ENCODE results near the gene SLC2A4RG. TPM values are rescaled to one million over a fixed set of nuclear protein-coding genes. Genes with fewer than 3 reads are reported as not detected.
"Not testable (repeated sequence)": the region's sequence is repeated elsewhere in the genome, so short reads cannot be mapped to it uniquely, and the experiment has no call there.

The SLC2A4RG gene
- total and polyA plus RNA-seq, 2 donors (not counting 3 experiments of a cell fraction or from before 2014, with no cell fraction given): 41.7 to 69.4 TPM

- H3K9me1 ChIP-seq (replicated peaks; ENCODE audit: control insufficient read depth, extremely low read depth, insufficient read depth, low read length); H4K20me1 ChIP-seq (replicated peaks; ENCODE audit: control insufficient read depth, extremely low read depth, insufficient read depth, low read length); FAIRE-seq; POLR2A ChIA-PET; BruUV-seq (replicated peaks); H3K27me3 ChIP-seq (ENCODE audit: control insufficient read depth in 2 of 2, insufficient read depth in 2 of 2, low read length in 2 of 2); H3K4me2 ChIP-seq (ENCODE audit: insufficient read depth, low read length); H3K9me3 ChIP-seq (replicated peaks; ENCODE audit: control insufficient read depth, insufficient read depth, low read length); H3K9ac ChIP-seq (replicated peaks; ENCODE audit: extremely low read depth, insufficient read depth, low read length); intact Hi-C loops (cut with micrococcal nuclease); H3K4me3 ChIP-seq (replicated peaks in 1 of 3; ENCODE audit: insufficient read depth in 1 of 3, low read depth in 1 of 3, low read length in 3 of 3); CTCF ChIA-PET; DNase-seq (ENCODE audit: low read depth, low spot score); dilution Hi-C loops (cut with MboI; ENCODE audit: extremely low pct_ligation_motif_present, low sequenced_read_pairs); H3K27ac ChIP-seq (ENCODE audit: insufficient read depth, low read depth, low read length); H3K4me1 ChIP-seq (ENCODE audit: control insufficient read depth, extremely low read depth, insufficient read depth, low read length); H2AFZ ChIP-seq (ENCODE audit: low read depth, low read length): not testable (repeated sequence)
- Histone ChIP-seq H3K79me2 (ENCODE audit: control insufficient read depth, insufficient read depth, low read length) (peaks cover 31% of the 10 kb centered on the region), H3K36me3 (ENCODE audit: control insufficient read depth in 2 of 2, extremely low read depth in 1 of 2, insufficient read depth in 2 of 2, low read length in 2 of 2) (peaks cover 0 to 22% of the 10 kb centered on the region in 2 experiments)
These were observed 9.3 kb upstream of the SLC2A4RG start for GRCh38 chr20:63730189-63730733.

GRCh38 chr20:63731410-63731809 is 8.2 kb upstream of the SLC2A4RG start:
- no peaks in the 10 kb centered on the region for H3K9me1 ChIP-seq (replicated peaks; ENCODE audit: control insufficient read depth, extremely low read depth, insufficient read depth, low read length)
- H2AFZ ChIP-seq (ENCODE audit: low read depth, low read length): no peak overlapping the region
- H3K9ac ChIP-seq (replicated peaks; ENCODE audit: extremely low read depth, insufficient read depth, low read length): no peak overlapping the region
- dilution Hi-C loops (cut with MboI; ENCODE audit: extremely low pct_ligation_motif_present, low sequenced_read_pairs) (no loop called here), intact Hi-C loops (cut with micrococcal nuclease) (no loop called here)
- H3K27ac ChIP-seq (ENCODE audit: insufficient read depth, low read depth, low read length): no peak overlapping the region
- H3K79me2 ChIP-seq (ENCODE audit: control insufficient read depth, insufficient read depth, low read length): peaks cover 26% of the 10 kb centered on the region
- FAIRE-seq (no peak), DNase-seq (ENCODE audit: low read depth, low spot score) (no peak)
- no peak overlapping the region for H3K4me2 ChIP-seq (ENCODE audit: insufficient read depth, low read length)
- TF ChIP-seq POLR2AphosphoS5 (IDR thresholded peaks at IDR 0.05; ENCODE audit: insufficient read depth, low read depth, low read length) (no peak), EZH2 (IDR thresholded peaks at IDR 0.05; ENCODE audit: borderline replicate concordance, low read depth, low read length, severe bottlenecking) (no peak), FOS (IDR thresholded peaks at IDR 0.05; ENCODE audit: borderline replicate concordance, insufficient read depth, low read length) (no peak), MAX (IDR thresholded peaks at IDR 0.05; ENCODE audit: insufficient read depth, insufficient read length) (no peak), MYC (IDR thresholded peaks at IDR 0.05; ENCODE audit: low read depth, low read length) (no peak), JUN (IDR thresholded peaks at IDR 0.05; ENCODE audit: borderline replicate concordance, insufficient read depth, insufficient read length, low read depth) (no peak)
- TF ChIP-seq, protein P1, sequence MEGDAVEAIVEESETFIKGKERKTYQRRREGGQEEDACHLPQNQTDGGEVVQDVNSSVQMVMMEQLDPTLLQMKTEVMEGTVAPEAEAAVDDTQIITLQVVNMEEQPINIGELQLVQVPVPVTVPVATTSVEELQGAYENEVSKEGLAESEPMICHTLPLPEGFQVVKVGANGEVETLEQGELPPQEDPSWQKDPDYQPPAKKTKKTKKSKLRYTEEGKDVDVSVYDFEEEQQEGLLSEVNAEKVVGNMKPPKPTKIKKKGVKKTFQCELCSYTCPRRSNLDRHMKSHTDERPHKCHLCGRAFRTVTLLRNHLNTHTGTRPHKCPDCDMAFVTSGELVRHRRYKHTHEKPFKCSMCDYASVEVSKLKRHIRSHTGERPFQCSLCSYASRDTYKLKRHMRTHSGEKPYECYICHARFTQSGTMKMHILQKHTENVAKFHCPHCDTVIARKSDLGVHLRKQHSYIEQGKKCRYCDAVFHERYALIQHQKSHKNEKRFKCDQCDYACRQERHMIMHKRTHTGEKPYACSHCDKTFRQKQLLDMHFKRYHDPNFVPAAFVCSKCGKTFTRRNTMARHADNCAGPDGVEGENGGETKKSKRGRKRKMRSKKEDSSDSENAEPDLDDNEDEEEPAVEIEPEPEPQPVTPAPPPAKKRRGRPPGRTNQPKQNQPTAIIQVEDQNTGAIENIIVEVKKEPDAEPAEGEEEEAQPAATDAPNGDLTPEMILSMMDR (IDR thresholded peaks at IDR 0.05; ENCODE audit: extremely low read depth in 1 of 2, insufficient read depth in 1 of 2, low read depth in 1 of 2, low read length in 2 of 2): no peak
- no TSS peak for BruUV-seq (replicated peaks)
- H4K20me1 ChIP-seq (replicated peaks; ENCODE audit: control insufficient read depth, extremely low read depth, insufficient read depth, low read length): no peaks in the 10 kb centered on the region
- POLR2A ChIA-PET: no interaction called here
- CTCF ChIA-PET: no interaction called here
- no peaks in the 10 kb centered on the region for H3K9me3 ChIP-seq (replicated peaks; ENCODE audit: control insufficient read depth, insufficient read depth, low read length)
- no peaks in the 10 kb centered on the region for H3K4me1 ChIP-seq (ENCODE audit: control insufficient read depth, extremely low read depth, insufficient read depth, low read length)
- H3K27me3 ChIP-seq (ENCODE audit: control insufficient read depth in 2 of 2, insufficient read depth in 2 of 2, low read length in 2 of 2): no peaks in the 10 kb centered on the region
- peaks cover 0 to 29% of the 10 kb centered on the region in 2 experiments for H3K36me3 ChIP-seq (ENCODE audit: control insufficient read depth in 2 of 2, extremely low read depth in 1 of 2, insufficient read depth in 2 of 2, low read length in 2 of 2)
- H3K4me3 ChIP-seq (replicated peaks in 1 of 3; ENCODE audit: insufficient read depth in 1 of 3, low read depth in 1 of 3, low read length in 3 of 3): no peak overlapping the region
